Astrocyte of the spinal cord (primary cell): Measurements from ENCODE around the gene CDYL.

Experiments used
- DNase-seq: peaks from one replicate; pipeline ENCODE4 v3.0.0; 2011; ENCODE audit warnings: low read depth, low spot score
- H3K4me3 ChIP-seq: 2 replicates; pipeline ENCODE4 v1.5.1; 2011; ENCODE audit warnings: low read depth, mild to moderate bottlenecking, low read length, moderate library complexity
- in situ Hi-C: cut with HindIII; loops from 2 replicates; pipeline ENCODE4 v1.10.0; 2017; ENCODE audit warnings: low sequenced_read_pairs
- TF ChIP-seq, protein P1 (sequence below): IDR thresholded peaks from 2 replicates; pipeline ENCODE4 v1.5.1; 2012; ENCODE audit warnings: low read depth, mild to moderate bottlenecking, low read length, inconsistent platforms

Gene CDYL

GRCh38 chr6:4751823-4752464, 24.3 kb upstream of the CDYL start:
- H3K4me3 ChIP-seq = no peak overlapping the region
- in situ Hi-C loops = no loop called here
- TF ChIP-seq, protein P1, sequence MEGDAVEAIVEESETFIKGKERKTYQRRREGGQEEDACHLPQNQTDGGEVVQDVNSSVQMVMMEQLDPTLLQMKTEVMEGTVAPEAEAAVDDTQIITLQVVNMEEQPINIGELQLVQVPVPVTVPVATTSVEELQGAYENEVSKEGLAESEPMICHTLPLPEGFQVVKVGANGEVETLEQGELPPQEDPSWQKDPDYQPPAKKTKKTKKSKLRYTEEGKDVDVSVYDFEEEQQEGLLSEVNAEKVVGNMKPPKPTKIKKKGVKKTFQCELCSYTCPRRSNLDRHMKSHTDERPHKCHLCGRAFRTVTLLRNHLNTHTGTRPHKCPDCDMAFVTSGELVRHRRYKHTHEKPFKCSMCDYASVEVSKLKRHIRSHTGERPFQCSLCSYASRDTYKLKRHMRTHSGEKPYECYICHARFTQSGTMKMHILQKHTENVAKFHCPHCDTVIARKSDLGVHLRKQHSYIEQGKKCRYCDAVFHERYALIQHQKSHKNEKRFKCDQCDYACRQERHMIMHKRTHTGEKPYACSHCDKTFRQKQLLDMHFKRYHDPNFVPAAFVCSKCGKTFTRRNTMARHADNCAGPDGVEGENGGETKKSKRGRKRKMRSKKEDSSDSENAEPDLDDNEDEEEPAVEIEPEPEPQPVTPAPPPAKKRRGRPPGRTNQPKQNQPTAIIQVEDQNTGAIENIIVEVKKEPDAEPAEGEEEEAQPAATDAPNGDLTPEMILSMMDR = no peak
- no peak for DNase-seq

DNA sequence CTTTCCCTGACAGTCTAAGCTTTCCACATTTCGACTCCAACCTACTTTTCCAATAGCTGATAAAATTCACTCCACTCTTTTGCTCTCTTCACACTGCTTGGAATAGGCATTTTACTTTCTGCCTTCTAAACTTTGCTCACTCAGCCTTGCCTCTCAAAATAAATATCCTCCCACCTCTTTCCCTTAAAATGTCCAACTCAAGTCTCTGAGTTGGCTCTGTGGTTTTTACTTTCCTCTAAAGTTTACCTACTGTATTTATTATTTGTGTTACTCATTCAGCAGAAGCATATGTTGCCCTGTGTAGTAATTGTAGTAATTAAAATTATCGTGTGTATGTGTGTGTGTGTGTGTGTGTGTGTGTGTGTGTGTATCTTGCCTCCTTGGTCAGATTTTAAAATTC, 20.0 kb upstream of the CDYL start:
- no peak overlapping the region for H3K4me3 ChIP-seq
- DNase-seq = no peak
- in situ Hi-C loops = no loop called here
- TF ChIP-seq, protein P1 = no peak

GRCh38 chr6:4759997-4760396, 16.2 kb upstream of the CDYL start:
- no peak for DNase-seq
- no peak overlapping the region for H3K4me3 ChIP-seq
- TF ChIP-seq, protein P1 = no peak
- in situ Hi-C loops = no loop called here

GRCh38 chr6:4760773-4761172, 15.4 kb upstream of the CDYL start:
- in situ Hi-C loops = no loop called here
- TF ChIP-seq, protein P1 = no peak
- H3K4me3 ChIP-seq = no peak overlapping the region
- DNase-seq = no peak

DNA sequence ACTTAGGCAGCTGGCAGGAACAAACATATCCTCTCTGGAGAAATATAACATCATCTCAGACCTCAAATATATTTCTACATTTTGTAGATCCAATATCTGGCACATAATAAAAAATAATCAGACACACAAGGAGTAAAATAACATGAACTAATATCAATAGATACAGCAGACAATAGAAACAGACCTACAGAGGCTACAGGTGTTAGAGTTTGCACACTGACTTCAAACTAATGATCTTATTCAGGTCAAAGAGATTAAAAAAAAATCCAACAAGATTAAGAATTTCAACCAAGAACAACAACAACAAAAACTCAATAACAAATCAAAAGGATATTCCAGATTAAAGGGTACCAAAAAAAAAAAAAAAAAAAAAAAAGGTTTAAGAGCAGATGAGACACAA, 13.9 kb upstream of the CDYL start:
- TF ChIP-seq, protein P1 = no peak
- no peak for DNase-seq
- in situ Hi-C loops = no loop called here
- no peak overlapping the region for H3K4me3 ChIP-seq

DNA sequence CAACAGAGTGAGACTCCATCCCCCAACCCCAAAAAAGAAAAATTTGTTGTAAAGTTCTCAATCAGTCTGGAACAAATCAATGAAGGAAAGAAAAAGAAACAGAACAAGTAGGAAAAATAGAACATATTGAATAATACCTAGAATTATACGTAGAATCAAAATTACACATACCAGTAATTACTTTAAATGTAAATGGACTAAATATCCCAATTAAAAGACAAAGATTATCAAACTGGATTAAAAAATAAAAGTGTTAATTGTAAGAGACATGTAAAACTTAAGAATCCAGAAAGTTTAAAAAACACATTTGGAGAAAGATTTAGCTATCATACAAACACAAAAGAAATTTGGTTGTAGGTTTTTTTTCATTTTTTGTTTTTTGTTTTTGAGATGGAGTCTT, 12.3 kb upstream of the CDYL start:
- H3K4me3 ChIP-seq = no peak overlapping the region
- in situ Hi-C loops = no loop called here
- no peak for DNase-seq
- TF ChIP-seq, protein P1 = no peak

DNA sequence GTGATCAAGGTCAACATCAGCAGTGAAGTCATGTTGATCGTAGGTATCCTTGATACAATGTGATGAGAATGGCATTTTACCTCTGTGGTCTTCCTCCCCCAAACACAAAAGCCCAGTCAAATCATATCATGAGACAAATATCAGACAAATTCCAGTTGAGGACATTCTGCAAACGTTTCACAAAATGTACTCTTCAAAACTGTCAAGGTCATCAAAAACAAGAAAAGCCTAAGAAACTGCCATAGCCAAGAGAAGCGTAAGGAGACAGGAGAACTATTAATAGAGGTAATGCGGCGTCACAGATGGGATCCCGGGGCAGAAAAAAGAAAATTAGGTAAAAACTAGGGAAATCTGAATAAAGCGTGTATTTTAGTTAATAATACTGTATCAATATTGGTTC, 7.4 kb upstream of the CDYL start:
- in situ Hi-C loops = no loop called here
- TF ChIP-seq, protein P1 = no peak
- DNase-seq = no peak
- H3K4me3 ChIP-seq = no peak overlapping the region
